NCI-H345 treated with DMSO at 0.1 percent for 48 hours (cell line): ENCODE results near the gene CCDC159.
A peak's percentile ranks its signal among the peaks of the same experiment; 100 is the strongest.
"Not testable (repeated sequence)": the region's sequence is repeated elsewhere in the genome, so short reads cannot be mapped to it uniquely, and the experiment has no call there.

ENCODE experiments used
- DNase-seq: peaks from one replicate; lab custom pipeline; 2025; ENCODE audit not compliant: unreplicated experiment; lab: John Stamatoyannopoulos, UW

CCDC159 gene, protein sequence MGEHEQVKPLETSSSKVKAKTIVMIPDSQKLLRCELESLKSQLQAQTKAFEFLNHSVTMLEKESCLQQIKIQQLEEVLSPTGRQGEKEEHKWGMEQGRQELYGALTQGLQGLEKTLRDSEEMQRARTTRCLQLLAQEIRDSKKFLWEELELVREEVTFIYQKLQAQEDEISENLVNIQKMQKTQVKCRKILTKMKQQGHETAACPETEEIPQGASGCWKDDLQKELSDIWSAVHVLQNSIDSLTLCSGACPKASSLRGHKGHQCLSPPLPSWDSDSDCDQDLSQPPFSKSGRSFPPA

DNA sequence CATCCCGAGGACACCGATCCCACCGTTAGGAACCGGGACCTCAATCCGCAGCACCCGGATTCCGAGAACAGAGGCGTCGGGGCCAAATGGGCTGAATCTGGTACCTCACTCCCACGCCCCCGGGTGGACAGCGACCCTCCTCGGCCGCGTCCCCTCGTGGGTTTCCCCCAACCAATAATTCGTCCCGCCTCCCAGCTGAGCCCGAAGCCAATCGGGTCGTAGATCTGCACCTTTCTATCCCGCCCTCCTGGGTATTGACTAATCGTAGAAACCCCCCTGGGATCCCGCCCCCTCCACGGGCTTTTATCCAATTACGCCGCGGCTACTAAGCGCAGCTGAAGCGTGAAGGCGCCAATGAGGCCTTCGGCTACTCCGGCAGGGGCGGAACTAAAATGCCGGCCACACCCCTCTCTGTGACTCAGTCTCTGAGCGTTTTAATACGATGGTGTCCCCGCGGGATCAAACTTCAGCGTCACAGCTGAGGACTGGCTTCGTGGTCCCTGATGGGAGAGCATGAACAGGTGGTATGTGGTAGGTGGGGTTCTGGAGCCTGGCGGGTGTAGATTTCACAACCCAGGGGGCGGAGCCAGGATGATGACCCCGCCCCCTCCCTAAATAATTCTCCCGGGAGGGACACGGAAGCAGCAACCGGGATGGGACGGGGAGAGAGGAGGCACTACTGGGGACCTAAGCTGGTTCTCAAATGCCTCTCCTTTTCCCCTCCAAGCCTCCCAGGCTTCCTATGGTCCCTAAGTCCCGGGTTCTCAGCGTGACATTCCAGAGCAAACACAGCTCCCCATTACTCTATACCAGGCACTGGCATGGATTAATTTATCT, at the start of gene CCDC159, which contains the start of gene TMEM205:
TSS of gene CCDC159 (plus strand) at position 416 of the 837 bp plus-strand sequence. CDS start at position 504, 88 bp downstream.
TSS of gene TMEM205 (minus strand) at position 165 of the 837 bp plus-strand sequence. CDS start 649 bp downstream, outside the sequence.
- peak; percentile 51 for DNase-seq

DNA sequence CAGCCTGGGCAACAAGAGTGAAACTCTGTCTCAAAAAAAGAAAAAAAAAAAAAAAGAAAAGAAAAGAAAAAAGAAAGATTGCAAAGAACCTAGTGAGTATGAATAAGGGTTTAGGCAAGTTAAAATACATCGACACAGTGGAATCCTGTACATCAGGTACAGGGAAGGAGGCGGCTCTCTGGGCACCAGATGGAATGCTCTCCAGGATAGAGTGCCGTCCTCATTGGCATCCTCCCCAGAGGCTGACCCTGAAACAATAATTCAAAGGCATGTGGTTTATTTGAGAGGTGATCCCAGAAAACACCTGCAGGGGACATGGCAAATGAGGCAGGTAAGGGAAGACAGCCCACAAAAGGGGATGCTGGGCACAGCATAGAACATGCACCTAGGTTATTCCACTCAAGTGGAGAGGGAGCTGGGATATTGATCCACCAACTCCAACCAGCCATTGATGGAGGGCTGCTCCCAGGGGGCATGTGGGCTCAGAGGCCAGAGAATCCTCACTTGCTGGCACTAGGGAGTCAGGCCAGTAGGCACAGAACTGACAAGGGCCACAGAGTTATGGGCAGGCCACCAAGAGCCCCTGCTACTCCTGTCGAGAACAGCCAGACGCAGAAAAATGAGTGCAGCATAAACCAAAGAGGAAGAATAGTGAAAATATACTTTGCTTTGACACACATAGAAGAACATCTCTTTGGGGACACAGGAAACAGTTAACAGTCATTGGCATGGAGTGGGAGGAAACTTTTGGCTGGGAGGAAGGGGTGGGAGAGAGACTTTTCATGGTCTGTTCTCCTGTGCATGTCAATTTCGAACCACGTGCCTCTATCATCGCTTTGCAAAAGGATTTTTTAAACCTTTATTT, 46.1 kb upstream of the CCDC159 start:
- DNase-seq: no peak

DNA sequence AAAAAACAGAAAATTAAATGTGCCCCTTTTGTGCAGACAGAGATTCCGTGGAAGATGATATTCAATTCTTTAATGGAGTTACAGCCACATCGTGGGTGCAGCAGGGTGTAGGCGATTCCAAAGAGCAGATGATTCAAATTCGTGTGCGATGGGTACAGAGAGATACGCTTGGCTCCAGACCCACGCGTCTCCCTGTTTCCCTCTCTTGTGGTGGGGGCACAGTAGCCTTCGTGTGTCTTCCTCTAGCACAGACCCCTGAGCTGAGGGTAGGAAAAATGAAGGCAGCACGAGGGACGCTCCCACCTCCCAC, 45.6 kb upstream of the CCDC159 start:
- no peak for DNase-seq

DNA sequence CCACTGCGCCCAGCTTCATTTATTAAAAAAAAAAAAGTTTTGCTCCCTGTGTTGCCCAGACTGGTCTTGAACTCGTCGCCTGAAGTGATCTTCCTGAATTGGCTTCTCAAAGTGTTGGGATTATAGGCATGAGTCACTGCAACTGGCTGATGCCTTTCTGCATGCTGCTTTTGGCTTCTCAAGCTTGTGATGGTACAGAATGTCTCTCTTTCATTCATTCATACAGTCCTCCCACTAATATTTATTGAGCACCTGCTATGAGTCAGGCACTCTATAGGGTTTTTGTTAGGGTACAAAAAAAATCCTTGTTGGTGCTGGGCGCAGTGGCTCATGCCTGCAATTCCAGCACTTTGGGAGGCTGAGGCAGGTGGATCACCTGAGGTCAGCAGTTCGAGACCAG, 41.4 kb upstream of the CCDC159 start:
- no peak for DNase-seq

DNA sequence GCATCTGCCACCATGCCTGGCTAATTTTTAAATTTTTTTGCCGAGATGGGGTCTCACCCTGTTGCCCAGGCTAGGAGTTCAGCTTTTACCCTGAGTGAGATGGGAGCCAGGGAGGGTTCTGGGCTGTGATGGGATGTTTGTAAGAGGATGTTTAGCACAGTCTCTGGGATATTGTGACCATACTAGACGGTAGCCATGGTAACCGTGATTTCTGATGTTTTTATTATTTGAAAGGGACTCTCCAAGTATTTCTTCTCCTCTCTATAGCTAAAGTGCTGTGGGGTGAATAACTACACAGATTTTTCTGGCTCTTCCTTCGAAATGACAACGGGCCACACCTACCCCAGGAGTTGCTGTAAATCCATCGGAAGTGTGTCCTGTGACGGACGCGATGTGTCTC, 40.0 kb upstream of the CCDC159 start:
- no peak for DNase-seq

DNA sequence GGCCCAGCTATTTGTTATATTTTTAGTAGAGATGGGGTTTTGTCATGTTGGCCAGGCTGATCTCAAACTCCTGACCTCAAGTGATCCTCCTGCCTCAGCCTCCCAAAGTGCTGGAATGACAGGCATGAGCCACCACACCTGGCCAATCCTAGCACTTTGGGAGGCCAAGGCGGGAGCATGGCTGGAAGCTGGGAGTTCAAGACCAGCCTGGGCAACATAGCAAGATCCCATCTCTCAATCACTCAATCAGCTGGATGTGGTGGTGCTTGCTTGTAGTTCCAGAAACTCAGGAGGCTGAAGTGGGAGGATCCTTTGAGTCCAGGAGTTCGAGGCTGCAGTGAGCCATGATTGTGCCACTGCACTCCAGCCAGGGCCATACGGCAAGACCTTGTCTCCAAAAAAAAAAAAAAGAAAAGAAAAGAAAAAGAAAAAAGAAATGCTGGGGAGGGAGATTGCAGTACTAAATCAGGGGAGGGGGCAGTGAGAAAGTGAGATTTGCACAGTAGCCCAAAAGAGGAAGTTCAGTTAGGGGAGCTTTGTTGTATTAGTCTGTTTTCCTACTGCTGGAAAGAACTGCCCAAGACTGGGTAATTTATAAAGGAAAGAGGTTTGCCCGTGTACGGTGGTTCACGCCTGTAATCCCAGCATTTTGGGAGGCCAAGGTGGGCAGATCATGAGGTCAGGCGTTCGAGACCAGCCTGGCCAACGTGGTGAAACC, 25.9 kb upstream of the CCDC159 start:
- DNase-seq: not testable (repeated sequence)

DNA sequence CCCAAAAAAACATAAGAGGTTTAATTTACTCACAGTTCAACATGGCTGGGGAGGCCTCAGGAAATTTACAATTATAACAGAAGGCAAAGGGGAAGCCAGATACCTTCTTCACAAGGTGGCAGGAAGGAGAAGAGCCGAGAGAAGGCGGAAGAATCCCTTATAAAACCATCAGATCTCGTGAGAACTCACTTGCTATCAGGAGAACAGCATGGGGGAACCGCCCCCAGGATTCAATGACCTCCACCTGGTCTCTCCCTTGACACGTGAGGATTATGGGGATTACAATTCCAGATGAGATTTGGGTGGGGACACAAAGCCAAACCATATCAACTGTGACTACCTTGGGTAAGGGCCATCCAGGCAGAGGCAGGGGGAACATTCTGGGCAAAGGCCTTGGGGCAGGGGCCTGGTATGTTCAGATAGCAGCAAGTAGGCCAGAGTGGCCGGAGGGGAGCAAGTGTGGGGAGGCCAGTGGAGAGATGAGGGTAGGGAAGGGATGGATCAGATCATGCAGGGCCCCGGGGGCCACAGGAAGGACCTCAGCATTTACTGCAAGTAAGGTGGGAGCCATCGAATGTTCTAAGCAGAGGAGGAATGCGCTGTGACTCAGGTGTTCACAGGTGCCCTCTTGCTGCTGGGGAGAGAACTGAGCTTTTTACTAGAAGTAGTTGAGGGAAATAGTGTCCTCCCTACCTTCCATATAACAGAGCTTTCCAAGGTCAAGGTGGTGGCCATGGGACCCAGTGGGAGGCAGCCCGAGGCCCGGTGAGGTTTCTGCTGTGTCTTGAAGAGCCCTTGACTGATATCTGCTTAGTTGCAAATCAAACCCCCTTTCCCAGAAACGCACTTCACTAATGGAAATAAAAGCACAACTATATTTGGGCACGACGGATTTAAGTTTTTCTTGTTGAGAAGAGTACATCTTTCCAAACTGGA, 24.9 kb upstream of the CCDC159 start:
- no peak for DNase-seq

DNA sequence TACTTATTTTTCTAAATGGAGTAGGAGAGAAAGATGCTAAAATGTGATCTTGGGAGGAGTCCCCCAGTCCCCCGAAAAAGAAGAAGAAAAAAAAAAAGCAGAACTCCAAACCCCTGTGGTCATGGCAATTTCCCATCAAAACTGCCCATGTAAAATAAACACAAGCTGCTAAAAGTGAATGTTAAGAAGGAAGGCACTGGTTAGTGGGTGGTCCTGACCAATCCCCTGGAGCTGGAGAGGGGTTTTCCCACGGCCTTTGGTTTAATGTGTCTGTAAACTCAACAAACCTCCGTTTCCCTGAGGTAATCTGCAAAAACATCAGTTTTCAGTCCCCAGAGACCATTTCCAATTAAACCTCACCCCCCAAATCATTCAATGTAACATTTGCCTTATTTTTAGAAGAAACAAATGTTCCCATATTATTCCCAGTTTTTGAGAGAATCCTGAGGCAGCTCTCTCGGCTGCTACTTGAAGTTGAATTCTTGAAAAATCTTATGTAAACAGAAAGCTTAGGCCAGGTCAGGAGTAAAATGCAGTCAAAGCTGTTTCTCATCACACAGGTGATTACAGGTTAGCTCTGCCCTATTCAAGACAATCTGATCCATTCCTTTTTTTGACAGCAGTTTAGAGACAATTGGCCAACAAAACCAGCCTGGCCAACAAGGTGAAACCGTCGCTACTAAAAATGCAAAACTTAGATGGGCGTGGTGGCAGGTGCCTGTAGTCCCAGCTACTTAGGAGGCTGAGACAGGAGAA, 23.9 kb upstream of the CCDC159 start:
- no peak for DNase-seq

DNA sequence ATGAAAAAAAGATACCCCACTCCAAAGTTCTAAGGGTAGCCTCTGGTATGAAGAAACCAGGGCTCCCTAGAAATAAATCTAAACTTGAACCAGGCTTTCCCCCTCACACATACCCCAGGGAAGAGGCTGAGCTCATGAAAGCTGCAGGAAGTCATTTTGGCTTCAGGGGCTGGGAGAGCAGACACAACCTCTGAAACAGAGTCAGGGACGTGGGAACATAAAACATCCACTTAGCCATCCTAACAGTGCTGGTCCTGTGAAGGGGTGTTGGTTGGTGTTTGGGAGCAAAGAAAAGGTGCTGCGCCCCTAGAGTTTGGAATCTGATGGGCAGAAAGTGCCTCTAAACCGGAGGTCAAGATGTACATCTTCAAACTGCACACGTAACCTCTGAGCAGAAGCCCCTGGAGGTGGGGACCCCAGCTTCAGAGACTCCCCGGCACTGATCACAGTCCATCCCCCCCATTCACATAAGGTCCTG, 22.7 kb upstream of the CCDC159 start:
- DNase-seq: no peak

DNA sequence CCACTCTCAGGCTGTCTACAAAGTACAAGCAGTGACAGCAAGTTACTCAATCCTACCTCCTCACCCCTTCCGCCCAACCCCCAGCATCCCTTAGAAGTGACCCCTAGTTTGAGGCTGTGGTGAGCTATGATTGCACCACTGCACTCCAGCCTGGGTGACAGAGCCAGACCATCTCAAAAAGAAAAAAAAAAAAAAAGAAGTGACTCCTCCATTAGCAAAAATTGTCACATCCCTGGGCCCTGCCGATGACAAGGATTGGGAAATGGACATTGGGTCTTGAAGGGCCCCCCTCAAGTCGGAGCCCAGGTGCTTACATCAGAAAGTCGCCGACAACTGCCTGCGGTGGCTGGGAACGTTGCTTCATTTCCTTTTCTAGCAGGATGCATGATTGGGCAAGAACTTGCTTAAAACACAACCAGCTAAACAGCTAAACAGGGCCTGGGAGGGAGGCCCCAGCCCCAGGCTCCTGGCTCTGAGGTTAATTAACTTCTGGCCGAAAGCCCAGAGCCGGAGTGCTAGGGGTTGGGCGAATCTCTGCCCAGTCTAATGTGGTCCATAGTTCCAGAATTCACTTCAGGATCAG, 22.1 kb upstream of the CCDC159 start:
- no peak for DNase-seq

DNA sequence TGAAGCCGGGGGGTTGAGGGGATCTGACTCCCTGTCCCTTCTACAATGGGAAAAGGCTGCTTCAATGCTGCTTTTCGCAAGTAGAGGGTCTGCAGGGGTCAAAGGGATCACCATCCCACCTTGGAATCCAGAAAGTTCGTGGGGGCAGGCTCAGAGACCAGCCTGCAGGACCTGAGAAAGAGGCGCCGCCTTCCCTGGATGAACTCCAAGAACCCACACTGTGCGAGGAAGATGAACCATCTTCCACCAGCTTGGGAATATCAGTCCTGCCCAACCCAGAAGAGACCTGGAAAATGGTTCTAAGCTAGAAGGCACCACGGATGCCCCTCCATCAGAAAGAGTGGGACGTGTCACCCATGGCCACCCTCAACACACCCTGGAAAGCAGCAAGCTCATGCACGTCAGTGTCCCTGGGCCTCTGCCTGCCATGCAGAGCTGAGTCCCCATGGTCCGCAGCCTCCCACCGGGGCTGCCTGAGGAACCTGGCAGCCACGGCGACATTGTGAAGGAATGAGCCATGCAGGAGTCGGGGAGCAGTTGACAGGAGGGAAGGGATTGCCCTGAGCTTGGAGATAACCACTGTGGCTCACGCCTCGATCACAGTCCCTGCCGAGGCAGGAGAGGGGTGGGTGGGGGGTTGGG, 21.4 kb upstream of the CCDC159 start:
- no peak for DNase-seq

DNA sequence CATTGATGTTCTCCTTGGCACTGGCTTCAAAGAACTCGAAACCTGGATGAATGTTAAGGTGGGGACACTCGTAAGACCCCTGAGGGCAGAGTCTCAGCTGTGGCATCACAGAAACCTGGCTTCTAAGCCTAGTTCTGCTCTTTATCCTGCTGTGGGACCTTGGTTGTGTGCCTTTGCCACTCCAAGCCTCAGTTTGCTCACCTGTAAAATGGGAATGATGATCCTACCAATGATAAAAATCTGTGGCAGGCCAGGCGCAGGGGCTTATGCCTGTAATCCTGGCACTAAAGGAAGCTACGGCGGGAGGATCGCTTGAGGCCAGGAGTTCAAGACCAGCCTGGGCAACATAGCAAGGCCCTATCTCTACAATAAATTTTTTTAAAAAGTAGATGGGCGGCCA, 20.8 kb upstream of the CCDC159 start:
- DNase-seq: no peak

DNA sequence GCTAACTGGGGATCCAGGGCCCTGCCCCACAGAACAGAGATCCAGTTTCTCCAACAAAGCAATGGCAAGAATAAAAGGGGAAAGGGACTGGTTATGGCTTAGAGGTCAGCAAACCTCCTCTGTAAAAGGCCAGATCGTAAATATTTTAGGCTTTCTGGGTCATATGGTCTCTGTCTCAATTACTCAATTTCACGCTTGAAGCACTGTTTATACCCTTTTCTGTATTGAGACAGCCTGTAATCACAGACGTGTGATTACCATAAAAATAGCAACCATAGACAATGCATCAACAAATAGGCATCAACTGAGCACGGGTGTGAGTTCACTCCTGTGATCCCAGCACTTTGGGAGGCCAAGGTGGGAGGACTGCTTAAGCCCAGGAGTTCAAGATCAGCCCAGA, 16.2 kb upstream of the CCDC159 start:
- no peak for DNase-seq

DNA sequence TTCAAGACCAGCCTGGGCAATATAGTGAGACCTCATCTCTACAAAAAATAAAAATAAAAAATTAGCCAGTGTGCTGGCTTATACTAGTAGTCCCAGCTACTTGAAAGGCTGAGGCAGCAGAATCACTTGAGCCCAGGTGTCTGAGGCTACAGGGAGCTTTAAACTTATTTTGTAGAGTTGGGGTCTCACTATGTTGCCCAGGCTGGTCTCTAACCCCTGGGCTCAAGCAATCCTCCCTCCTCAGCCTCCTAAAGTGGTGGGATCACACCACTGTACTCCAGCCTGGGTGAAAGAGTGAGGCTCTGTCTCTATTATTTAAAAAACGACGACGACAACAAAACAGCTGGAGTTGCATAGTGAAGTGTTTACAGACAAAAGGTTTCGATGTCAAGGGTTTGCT, 14.8 kb upstream of the CCDC159 start:
- DNase-seq: no peak

DNA sequence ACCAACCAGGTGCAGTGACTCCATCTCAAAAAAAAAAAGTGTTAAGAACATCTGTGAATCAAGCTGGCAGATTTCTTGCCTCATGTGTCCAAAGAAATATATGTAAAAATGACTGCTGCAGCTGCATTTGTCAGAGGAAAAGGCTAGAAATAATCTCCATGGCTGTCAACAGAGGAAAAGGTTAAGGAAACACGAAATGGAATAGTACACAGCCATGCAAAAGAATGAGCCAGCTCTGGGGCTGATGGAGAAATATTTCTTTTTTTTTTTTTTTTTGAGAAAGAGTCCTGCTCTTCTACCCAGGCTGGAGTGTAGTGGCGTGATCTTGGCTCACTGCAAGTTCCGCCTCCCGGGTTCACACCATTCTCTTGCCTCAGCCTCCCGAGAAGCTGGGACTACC, 13.5 kb upstream of the CCDC159 start:
- DNase-seq: no peak

DNA sequence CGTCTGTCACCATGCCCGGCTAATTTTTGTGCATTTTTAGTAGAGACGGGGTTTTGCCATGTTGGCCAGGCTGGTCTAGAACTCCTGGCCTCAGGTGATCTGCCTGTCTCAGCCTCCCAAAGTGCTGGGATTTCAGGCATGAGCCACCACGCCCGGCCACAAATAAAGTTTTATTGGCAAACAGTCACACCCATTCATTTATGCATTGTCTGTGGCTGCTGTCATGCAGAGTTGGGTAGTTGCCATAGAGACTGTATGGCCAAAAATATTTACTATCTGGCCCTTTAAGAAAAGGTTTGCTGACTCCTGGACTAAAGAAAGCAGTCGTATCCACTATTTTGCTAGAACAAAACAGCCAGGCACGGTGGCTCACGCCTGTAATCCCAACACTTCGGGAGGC, 12.5 kb upstream of the CCDC159 start:
- not testable (repeated sequence) for DNase-seq

DNA sequence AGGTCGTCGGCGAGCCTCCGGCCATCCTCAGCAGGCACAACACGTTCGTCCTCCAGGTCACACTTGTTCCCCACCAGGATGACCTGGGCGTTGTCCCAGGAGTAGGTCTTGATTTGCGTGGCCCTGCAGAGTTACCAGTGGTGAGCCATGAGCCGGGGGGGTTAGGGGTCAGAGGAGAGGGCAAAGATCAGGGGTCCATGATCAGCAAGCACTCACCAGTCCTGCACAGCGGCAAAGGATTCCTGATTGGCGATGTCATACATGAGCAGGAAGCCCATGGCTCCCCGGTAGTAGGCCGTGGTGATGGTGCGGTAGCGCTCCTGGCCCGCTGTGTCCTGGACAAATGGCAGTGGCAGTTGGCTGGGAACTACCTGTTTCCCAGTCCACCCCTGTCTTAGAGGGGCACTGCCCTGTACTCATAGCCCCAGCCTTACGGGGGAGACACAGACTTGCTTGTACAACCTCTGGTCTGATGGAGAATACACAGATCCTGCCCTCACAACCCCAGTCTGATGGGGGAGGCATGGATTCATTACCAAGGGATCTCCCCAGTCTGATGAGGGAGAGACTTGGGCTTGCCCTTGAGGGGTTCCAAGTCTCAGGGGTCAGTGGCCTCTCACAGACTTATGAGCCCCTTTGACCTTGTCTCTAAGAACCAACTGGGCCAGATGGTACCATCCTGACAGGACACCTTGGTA, 10.7 kb upstream of the CCDC159 start:
- no peak for DNase-seq
